CD4-positive, alpha-beta T cell (primary cell): ENCODE results near the gene BANP. TPM values are rescaled to one million over a fixed set of nuclear protein-coding genes. Genes with fewer than 3 reads are reported as not detected.

ENCODE experiments used
- ATAC-seq: fragments of 200-7000 bp; cut with Tn5 transposase; one replicate; pipeline ENCODE4 v1.10.0; 2022; ENCODE audit warnings: mild to moderate bottlenecking; ENCODE audit not compliant: poor library complexity
- CTCF ChIA-PET: fragments of 350-600 bp; sonication (Branson Sonifier 250); formaldehyde crosslinking; loops from one replicate; lab custom pipeline; 2021; ENCODE audit warnings: antibody characterized with exemption, inconsistent platforms; lab: Charles Lee
- POLR2A ChIA-PET: fragments of 350-600 bp; sonication (Branson Sonifier 250); formaldehyde crosslinking; loops from one replicate; lab custom pipeline; 2021; ENCODE audit warnings: antibody characterized with exemption, inconsistent platforms; lab: Charles Lee
- DNase-seq, 14 experiments: peaks; one replicate each; pipeline ENCODE4 v3.0.0-alpha.2; 2013 to 2020; ENCODE audit warnings: mixed read lengths in 2 of 14
- H3K27ac ChIP-seq, 2 donors: one replicate each; pipeline versions ENCODE4 v1.5.1 to v1.7.0; 2013; ENCODE audit warnings: low read length in 2 of 2, low read depth in 1 of 2, mild to moderate bottlenecking in 1 of 2
- H3K27me3 ChIP-seq, 2 experiments: 1 replicate in 1 of 2; 2 replicates in 1 of 2; pipeline versions ENCODE4 v1.6.1 to v1.7.0; 2013; ENCODE audit warnings: low read length in 2 of 2, control low read depth in 1 of 2, mild to moderate bottlenecking in 1 of 2, moderate library complexity in 1 of 2; ENCODE audit not compliant: insufficient read depth in 2 of 2, control insufficient read depth in 1 of 2
- H3K36me3 ChIP-seq: one replicate; pipeline ENCODE4 v1.6.1; 2013; ENCODE audit warnings: low read length, control low read depth; ENCODE audit not compliant: insufficient read depth
- H3K4me1 ChIP-seq: one replicate; pipeline ENCODE4 v1.6.1; 2013; ENCODE audit warnings: low read length, control low read depth; ENCODE audit not compliant: insufficient read depth
- H3K4me3 ChIP-seq: one replicate; pipeline ENCODE4 v1.5.1; 2013; ENCODE audit warnings: mild to moderate bottlenecking, low read length, moderate library complexity
- H3K9me3 ChIP-seq, 2 experiments: 1 replicate in 1 of 2; 2 replicates in 1 of 2; pipeline versions ENCODE4 v1.6.1 to v1.7.0; 2013; ENCODE audit warnings: low read length in 2 of 2, mild to moderate bottlenecking in 2 of 2, control low read depth in 1 of 2, moderate library complexity in 1 of 2; ENCODE audit not compliant: control insufficient read depth in 1 of 2, insufficient read depth in 1 of 2
- H3K27ac Mint-ChIP-seq: one replicate; pipeline ENCODE4 v1.8.0; 2020; ENCODE audit warnings: mixed read lengths
- H3K27me3 Mint-ChIP-seq: one replicate; pipeline ENCODE4 v1.8.0; 2021; ENCODE audit warnings: mixed read lengths
- H3K36me3 Mint-ChIP-seq: one replicate; pipeline ENCODE4 v1.8.0; 2021; ENCODE audit warnings: low read depth, mixed read lengths
- H3K4me1 Mint-ChIP-seq: one replicate; pipeline ENCODE4 v1.8.0; 2021; ENCODE audit warnings: low read depth, mixed read lengths
- H3K4me3 Mint-ChIP-seq: one replicate; pipeline ENCODE4 v1.8.0; 2020; ENCODE audit warnings: mild to moderate bottlenecking, mixed read lengths
- H3K9me3 Mint-ChIP-seq: one replicate; pipeline ENCODE4 v1.8.0; 2020; ENCODE audit warnings: mixed read lengths
- CTCF ChIP-seq: fragments of 200-600 bp; IDR thresholded peaks from one replicate; pipeline ENCODE4 v1.8.0; 2022; ENCODE audit warnings: antibody characterized with exemption, mild to moderate bottlenecking
- intact Hi-C, 2 experiments: fragments of 100-400 bp; cut with DNase I in 1 of 2; cut with micrococcal nuclease in 1 of 2; formaldehyde crosslinking; loops; one replicate each; pipeline versions ENCODE4 v1.15.1 to v1.9.0; 2023 to 2025; cut with DNase I, micrococcal nuclease
- total RNA-seq, 174 experiments: library from RNA in 2 of 174; stranded (reverse) in 2 of 174; gene quantifications; one replicate each; pipeline ENCODE4 v1.2.3 and lab custom pipeline; 2021 to 2026

Gene BANP
- total RNA-seq, 2 experiments from 2014 or later, result 57.5 to 58.6 TPM

- Histone ChIP-seq H3K9me3 (no peaks in the 10 kb centered on the region), H3K36me3 (peaks cover 53% of the 10 kb centered on the region), H3K27me3 (no peaks in the 10 kb centered on the region), H3K27ac (no peak overlapping the region), H3K4me1 (no peaks in the 10 kb centered on the region), H3K4me3 (no peak overlapping the region)
- H3K36me3 Mint-ChIP-seq, result peaks cover 34% of the 10 kb centered on the region
- H3K27me3 Mint-ChIP-seq, result no peaks in the 10 kb centered on the region
- no peak for TF ChIP-seq CTCF
- ATAC-seq (no peak), DNase-seq (no peak)
- H3K4me3 Mint-ChIP-seq, result no peak overlapping the region
- no peaks in the 10 kb centered on the region for H3K9me3 Mint-ChIP-seq
- intact Hi-C loops, result no loop called here
- ChIA-PET CTCF (no interaction called here), POLR2A (no interaction called here)
- H3K27ac Mint-ChIP-seq, result no peak overlapping the region
- no peaks in the 10 kb centered on the region for H3K4me1 Mint-ChIP-seq
These were observed 115.7 kb downstream of the BANP start for GRCh38 chr16:88066680-88067529.

GRCh38 chr16:88067530-88068411 lies 116.5 kb downstream of the BANP start:
- intact Hi-C loops, result no loop called here
- Mint-ChIP-seq H3K27ac (no peak overlapping the region), H3K36me3 (peaks cover 34% of the 10 kb centered on the region), H3K27me3 (no peaks in the 10 kb centered on the region), H3K9me3 (no peaks in the 10 kb centered on the region), H3K4me3 (no peak overlapping the region), H3K4me1 (no peaks in the 10 kb centered on the region)
- ATAC-seq (no peak), DNase-seq (no peak)
- H3K4me1 ChIP-seq, result no peaks in the 10 kb centered on the region
- no peak overlapping the region for H3K4me3 ChIP-seq
- no peak overlapping the region for H3K27ac ChIP-seq
- H3K36me3 ChIP-seq, result peaks cover 58% of the 10 kb centered on the region
- ChIA-PET CTCF (no interaction called here), POLR2A (no interaction called here)
- H3K9me3 ChIP-seq, result no peaks in the 10 kb centered on the region
- TF ChIP-seq CTCF, result no peak
- no peaks in the 10 kb centered on the region for H3K27me3 ChIP-seq

- no peak for TF ChIP-seq CTCF
- H3K27me3 Mint-ChIP-seq, result no peaks in the 10 kb centered on the region
- no peak overlapping the region for H3K27ac Mint-ChIP-seq
- ChIA-PET CTCF (no interaction called here), POLR2A (no interaction called here)
- Histone ChIP-seq H3K4me3 (no peak overlapping the region), H3K36me3 (peaks cover 60% of the 10 kb centered on the region), H3K27me3 (no peaks in the 10 kb centered on the region), H3K4me1 (no peaks in the 10 kb centered on the region), H3K9me3 (no peaks in the 10 kb centered on the region), H3K27ac (no peak overlapping the region)
- no peaks in the 10 kb centered on the region for H3K9me3 Mint-ChIP-seq
- intact Hi-C loops, result no loop called here
- H3K4me3 Mint-ChIP-seq, result no peak overlapping the region
- no peak for DNase-seq
- ATAC-seq, result no peak
- no peaks in the 10 kb centered on the region for H3K4me1 Mint-ChIP-seq
- peaks cover 33% of the 10 kb centered on the region for H3K36me3 Mint-ChIP-seq
These were observed 117.5 kb downstream of the BANP start for GRCh38 chr16:88068476-88069396.
